T-helper 1 cell treated with Interleukin-12 subunit alpha and Interleukin-12 subunit beta and Interleukin-4 antibody, amounts not matched to agents 30 ng/mL and 1 ng/mL, for 36 hours (primary cell): ENCODE data around the gene STK24. TPM values are rescaled to one million over a fixed set of nuclear protein-coding genes. Genes with fewer than 3 reads are reported as not detected.

ENCODE experiments used
- intact Hi-C: fragments of 100-400 bp; cut with micrococcal nuclease; formaldehyde crosslinking; loops from one replicate; pipeline ENCODE4 v1.15.1; 2024
- total RNA-seq: library from RNA; stranded (reverse); gene quantifications from 2 replicates; pipeline ENCODE4 v1.2.3, GENCODE V29; 2022

STK24 gene
- total RNA-seq, 1 donor from 2014 or later: 151 TPM

DNA sequence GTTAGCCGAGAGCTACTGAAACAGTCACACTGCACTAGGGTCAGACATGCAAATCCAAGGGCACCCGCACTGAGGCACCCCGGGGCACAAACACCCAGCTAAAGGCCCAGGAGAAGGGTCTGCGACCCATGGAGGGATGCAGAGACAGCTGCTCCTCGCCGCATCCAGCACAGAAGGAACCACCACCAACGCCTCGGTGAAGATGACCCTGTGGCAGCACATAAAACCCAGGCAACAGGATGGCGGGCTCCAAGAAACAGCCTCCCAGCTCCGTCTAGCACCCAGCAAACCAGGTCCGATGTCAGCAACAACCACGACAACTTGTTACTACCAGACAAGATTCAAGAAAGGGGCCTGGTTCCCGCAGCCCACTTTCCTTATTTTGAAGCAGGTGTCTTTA is 82.1 kb downstream of the STK24 start:
- intact Hi-C loops: no loop called here

- intact Hi-C loops: no loop called here
Observed at GRCh38 chr13:98493042-98493712, 83.7 kb downstream of the STK24 start.

DNA sequence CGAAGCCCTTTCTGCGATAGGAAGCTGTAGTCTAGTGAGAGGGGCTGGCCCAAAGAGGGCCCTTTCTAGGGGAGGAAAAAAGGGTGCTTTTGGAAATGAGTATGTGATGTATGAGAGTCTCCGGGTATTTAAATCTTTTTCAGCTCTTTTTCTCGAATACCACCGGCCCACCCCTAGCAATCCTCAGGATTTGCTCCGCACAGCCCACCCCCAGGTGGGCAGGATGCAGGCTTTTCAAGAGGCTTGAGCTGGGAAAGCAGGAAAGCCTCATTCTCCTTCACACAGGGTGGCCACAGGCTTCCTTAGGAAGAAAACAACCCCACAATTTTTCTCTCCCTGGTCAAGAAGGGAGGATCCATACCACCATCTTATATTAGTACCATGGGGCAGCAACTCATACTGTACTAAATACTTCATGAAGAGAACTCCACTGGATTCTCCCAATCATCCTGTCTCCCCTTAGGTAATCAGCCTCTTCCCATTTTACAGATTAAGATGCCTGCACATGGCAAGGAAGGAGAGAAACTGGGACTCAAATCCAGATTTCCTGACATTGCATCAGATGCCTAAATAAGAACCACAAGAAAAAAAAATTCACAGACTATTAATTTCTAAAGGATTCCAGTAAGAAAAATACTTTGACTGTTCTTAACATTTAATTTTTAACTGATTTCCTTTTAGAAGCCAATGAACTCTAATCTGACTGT is 84.4 kb downstream of the STK24 start:
- intact Hi-C loops: no loop called here

DNA sequence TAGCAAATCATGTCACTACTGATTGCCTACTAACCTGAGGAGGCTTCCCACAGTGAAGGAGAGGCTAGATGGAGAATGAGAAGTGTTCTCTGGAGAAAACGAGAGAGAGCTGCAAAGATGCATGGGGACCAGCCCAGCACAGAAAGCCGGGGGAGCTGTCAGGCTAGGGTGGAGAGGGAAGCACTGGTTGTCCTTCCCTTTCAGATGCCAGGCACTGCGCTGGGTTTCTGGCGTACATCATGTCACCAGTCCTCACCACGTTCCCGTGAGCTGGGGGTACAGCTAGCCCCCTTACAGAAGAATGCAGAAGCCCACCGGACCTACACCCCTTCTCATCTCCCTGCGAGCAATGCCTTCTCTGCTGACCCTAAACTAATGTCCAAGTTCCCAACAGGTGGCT is 86.0 kb downstream of the STK24 start:
- intact Hi-C loops: no loop called here

GRCh38 chr13:98490195-98490836 is 86.6 kb downstream of the STK24 start:
- intact Hi-C loops: no loop called here

DNA sequence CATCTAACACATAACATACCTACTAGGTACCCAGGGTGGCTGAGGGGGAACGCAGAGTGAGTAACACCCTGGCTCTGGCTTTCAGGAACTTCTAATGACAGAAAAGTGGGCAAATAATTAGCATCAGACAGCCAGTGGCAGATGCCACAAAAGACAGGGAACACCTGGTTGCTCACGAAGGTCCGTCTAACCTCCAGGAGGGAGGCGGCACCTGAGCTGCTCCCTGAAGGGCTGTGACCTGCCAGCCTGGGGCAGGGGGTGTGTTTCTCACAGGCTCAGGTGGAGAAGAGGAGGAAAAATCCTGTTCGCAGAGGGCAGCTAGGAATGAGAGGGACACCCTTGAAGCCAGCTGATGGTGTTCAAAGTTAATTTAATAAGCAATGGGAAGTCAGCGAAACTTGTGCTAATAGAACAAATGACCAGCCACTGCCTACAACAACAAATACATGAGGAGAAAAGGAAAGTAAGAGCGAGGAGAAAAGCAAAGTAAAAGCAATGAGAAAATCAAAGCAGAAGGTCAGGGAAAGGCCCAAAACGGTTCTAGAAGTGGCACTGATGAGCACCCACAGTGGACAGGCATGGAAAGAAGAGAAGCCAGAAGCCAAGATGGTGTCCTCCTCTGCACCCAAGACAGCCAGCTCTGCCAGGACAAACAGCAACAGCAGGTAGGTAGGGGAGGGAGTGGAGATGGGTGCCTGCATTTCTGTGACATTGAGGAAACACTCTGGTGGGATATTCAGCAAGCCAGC is 87.3 kb downstream of the STK24 start:
- intact Hi-C loops: no loop called here

DNA sequence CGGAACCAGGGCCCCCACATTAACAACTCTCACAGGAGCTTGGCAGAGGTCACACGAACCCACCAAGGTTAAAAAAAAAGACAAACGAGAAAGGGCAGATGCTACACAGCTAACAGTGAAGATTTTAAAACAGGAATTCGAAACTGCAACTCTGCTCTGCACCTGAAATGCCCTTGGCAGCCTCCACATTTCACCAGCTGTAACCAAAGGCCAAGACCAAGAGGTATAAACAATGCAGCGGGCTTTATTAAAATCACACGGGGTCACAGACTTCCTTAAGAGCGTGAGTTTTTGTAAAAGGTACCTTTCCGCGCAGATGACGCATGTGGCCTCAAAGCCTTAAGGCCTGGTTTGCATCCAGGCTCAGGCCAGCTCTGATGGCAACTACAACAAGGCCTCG is 88.2 kb downstream of the STK24 start:
- intact Hi-C loops: no loop called here

DNA sequence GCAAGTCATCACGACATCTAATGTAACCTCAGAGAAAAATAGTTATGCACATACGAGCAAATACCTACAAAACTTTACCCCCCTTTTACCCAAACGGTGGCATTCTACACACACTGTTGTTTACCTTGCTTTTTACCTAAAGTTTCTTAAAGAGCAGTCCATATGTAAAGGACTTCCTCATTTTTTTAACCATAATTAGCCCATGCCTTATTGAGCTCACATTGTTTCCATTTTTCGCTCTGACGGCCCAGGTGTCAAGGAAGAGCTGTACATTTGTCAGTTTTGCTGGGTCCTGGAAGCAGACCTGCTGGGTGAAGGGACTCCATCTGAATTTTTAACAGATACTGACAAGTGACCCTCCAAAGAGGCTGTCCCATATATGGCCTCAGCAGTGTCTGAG is 89.4 kb downstream of the STK24 start:
- intact Hi-C loops: no loop called here

GRCh38 chr13:98487016-98487415 is 89.9 kb downstream of the STK24 start:
- intact Hi-C loops: no loop called here

- intact Hi-C loops: no loop called here
Observed at GRCh38 chr13:98486412-98486811, 90.5 kb downstream of the STK24 start.

GRCh38 chr13:98485561-98485960 is 91.3 kb downstream of the STK24 start:
- intact Hi-C loops: no loop called here

DNA sequence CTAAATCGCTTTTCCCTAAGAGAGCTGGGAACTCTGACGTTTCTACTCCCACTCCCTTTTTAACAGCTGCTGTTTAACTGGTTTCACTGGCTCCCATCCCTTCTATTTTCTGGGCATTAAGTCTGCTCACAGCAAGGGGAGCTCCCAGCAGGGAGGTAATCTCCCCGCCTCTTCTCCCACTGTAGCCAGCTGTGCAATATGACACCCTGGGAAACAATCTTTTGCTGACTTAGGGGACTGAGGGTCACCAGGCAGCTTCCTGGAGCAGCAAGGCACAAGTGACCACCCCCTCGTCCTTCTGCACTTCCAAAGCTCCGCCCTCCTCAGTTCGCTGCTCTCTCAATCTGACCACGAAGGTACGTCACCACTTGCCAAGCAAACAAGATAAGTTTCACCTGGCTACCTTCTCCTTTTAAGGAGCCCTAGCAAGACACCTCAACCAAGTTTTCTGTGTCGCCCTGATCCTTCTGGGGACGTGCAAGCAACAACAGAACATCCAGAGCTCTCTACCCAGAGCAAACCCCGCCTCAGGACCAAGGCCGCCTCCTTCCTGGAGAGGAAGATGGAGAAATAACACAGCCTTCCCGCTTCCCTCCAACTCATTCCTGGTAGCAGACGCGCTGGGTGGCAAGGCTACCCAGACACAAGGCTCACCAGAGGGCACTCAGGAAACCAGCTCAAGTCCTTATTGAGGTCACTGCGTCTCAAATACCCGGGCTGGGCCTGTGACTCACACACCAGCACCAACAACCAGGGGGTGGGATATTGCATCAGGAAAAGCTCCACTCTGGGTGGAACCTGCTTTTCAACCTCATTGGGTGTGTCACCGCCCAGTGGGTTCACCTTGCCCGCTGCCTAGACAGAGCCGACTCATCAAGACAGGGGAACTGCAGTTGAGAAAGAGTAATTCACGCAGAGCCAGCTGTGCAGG is 92.4 kb downstream of the STK24 start:
- intact Hi-C loops: no loop called here

DNA sequence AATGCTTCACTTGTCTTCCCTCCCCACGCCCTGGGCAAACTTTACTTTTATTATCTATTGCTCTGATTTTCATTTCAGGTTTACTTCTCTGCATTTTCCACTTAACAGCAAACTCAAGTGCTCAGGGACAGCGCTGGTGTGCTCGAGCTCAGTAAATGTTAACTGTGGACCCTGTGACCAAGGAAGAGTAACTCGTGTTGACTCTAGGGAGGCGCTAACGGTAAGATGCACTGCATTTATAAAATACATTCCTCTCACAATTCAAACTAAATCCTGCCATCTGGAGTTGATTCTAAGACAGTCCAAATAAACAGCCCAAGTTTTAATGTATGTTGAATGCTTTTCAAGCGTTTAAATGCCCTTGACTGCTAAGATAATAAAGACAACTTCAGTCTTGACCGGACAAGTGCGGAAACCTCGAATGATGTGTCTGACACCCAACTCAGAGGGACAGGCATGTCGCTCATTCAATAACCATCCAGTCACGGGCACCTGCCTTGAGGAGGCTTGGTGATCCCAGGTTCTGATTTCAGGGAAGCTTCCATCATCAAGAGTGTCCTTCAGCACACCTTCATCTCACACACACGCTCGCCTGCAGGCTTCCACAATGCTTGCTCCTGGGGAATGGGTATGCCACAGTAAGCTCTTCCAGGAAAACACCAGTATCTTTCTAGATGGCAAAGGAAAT is 93.2 kb downstream of the STK24 start:
- intact Hi-C loops: no loop called here

DNA sequence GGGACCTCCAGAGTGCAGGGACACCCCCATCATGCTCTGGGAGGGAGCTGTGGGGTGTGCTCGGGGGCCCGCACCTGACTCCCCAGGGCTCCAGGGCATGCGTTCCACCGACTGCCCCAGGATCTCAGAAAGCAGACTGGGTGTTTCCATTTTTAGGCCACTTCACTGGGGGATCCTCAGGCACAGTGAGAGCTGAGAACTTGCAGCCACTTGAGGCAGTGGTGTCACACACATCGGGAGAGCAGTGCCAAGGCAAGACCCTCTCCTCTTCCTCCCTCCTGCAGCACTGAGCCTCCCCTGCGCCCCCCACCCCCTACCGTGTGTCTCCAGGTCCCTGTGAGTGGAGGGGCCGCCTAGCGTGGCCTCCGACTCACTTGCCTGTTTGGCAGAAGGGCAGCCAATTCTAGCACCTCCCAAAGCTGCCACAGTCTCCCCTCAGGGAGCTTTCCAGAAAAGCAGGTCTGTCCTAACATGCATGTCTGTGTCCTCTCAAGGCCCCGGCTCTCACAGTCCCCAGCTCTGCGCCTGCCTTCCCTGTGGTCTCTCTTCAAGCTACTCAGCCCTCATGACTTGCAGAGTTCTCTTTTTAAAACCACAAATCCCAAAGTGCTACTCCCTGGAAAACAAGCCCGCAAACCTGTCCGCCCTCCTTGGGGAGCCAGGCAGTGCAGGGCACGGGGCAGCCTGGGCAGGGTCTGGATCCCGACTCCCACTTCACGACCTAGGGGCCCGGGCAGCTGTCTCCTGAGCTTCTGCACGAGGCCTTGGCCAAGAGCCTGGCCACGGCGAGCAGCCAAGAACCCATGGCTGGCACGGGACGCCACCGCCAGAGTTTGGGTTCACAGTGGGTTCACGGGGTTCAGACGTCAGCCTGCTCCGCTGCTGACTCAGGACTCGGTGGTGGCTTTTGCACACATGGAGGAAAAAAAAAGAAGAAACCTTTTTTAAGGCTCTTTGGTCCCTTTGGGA is 94.1 kb downstream of the STK24 start:
- intact Hi-C loops: no loop called here

- intact Hi-C loops: no loop called here
Observed at GRCh38 chr13:98480915-98481877, 95.7 kb downstream of the STK24 start.

DNA sequence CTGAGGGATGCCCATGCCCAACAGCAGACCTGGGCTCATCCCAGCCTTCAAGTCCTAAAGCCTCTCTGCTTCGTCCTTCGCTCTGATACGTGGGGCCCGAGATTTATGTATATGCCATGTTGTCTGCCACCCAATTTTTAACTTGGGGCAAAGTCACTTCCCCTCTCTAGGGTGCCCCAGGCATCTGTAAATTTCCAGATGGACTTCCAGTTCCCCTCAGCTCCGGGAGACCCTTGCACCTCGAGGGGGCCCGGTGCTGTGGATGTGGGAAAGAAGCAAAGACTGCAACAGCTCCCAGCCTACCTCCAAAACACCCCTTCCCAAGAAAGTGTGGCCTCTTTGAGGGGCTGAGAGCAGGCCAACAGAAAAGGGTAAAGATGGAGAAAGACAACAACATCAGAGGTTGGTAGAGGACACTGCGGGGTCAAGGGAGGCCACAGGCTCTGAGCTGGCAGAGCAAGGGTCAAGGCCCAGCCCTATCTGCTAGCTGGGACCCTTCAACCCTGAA is 97.4 kb downstream of the STK24 start:
- intact Hi-C loops: loop anchor here (10.0 kb wide), 2 partner anchors 735 to 1255 kb away; partner anchors contain the start of gene MBNL2
